Endothelial cell of umbilical vein (primary cell): ENCODE data around the gene LAMB4. TPM values are rescaled to one million over a fixed set of nuclear protein-coding genes. Genes with fewer than 3 reads are reported as not detected.

Source experiments
- BruUV-seq: library from RNA; stranded (reverse); fragments of 400-500 nt; replicated peaks from 2 replicates; lab custom pipeline; 2021; lab: Mats Ljungman, UMichigan
- CTCF ChIA-PET: fragments of 300-600, 350-600 bp; sonication (Branson Sonifier 250); formaldehyde crosslinking; loops from one replicate; lab custom pipeline; 2021; ENCODE audit warnings: antibody characterized with exemption, inconsistent platforms; lab: Charles Lee
- POLR2A ChIA-PET: fragments of 300-600, 350-600 bp; sonication (Branson Sonifier 250); formaldehyde crosslinking; loops from one replicate; lab custom pipeline; 2021; ENCODE audit warnings: antibody characterized with exemption, inconsistent platforms; lab: Charles Lee
- DNase-seq: peaks from one replicate; pipeline ENCODE4 v3.0.0-alpha.2; 2011; ENCODE audit warnings: low read depth, low spot score
- FAIRE-seq: peaks from 2 replicates; lab custom pipeline; 2011; peaks lifted over from hg19 to GRCh38; lab: Jason Lieb, UNC
- H2AFZ ChIP-seq: 2 replicates; pipeline ENCODE4 v1.6.0; 2012; ENCODE audit warnings: low read depth, low read length, control low read depth, inconsistent platforms
- H3K27ac ChIP-seq: 2 replicates; pipeline ENCODE4 v1.5.1; 2011; ENCODE audit warnings: low read depth, mild to moderate bottlenecking, control low read depth, low read length, moderate library complexity; ENCODE audit not compliant: insufficient read depth
- H3K27me3 ChIP-seq, 2 experiments: 2 replicates each; pipeline versions ENCODE4 v1.6.0 to v1.6.1; 2011; ENCODE audit warnings: low read length in 2 of 2, mixed read lengths in 1 of 2; ENCODE audit not compliant: control insufficient read depth in 2 of 2, insufficient read depth in 2 of 2
- H3K36me3 ChIP-seq, 2 experiments: 2 replicates in 1 of 2; 3 replicates in 1 of 2; pipeline ENCODE4 v1.5.1; 2011; ENCODE audit warnings: low read length in 2 of 2, mild to moderate bottlenecking in 1 of 2, moderate library complexity in 1 of 2; ENCODE audit not compliant: control insufficient read depth in 2 of 2, insufficient read depth in 2 of 2; ENCODE audit errors: extremely low read depth in 1 of 2
- H3K4me1 ChIP-seq: 3 replicates; pipeline ENCODE4 v1.5.1; 2011; ENCODE audit warnings: mild to moderate bottlenecking, low read length; ENCODE audit not compliant: control insufficient read depth, insufficient read depth; ENCODE audit errors: extremely low read depth
- H3K4me2 ChIP-seq: 2 replicates; pipeline ENCODE4 v1.6.1; 2011; ENCODE audit warnings: low read length, control low read depth, mixed read lengths; ENCODE audit not compliant: insufficient read depth
- H3K4me3 ChIP-seq, 3 experiments: fragments of 200-600 bp in 1 of 3; sonication (generic), shearing (Covaris generic) in 1 of 3; replicated peaks in 1 of 3; 2 replicates each; pipeline ENCODE4 v1.5.1; 2011 to 2016; ENCODE audit warnings: control low read depth in 3 of 3, low read length in 3 of 3, mild to moderate bottlenecking in 2 of 3, inconsistent platforms in 1 of 3, low read depth in 1 of 3, moderate library complexity in 1 of 3; ENCODE audit not compliant: insufficient read depth in 1 of 3
- H3K79me2 ChIP-seq: 2 replicates; pipeline ENCODE4 v1.6.0; 2012; ENCODE audit warnings: low read length, inconsistent platforms; ENCODE audit not compliant: control insufficient read depth, insufficient read depth
- H3K9ac ChIP-seq: replicated peaks from 2 replicates; pipeline ENCODE3; 2011; ENCODE audit warnings: low read length, control low read depth; ENCODE audit not compliant: insufficient read depth; ENCODE audit errors: extremely low read depth
- H3K9me1 ChIP-seq: replicated peaks from 3 replicates; pipeline ENCODE4 v1.6.0; 2011; ENCODE audit warnings: mild to moderate bottlenecking, low read length; ENCODE audit not compliant: control insufficient read depth, insufficient read depth; ENCODE audit errors: extremely low read depth
- H3K9me3 ChIP-seq: replicated peaks from 2 replicates; pipeline ENCODE4 v1.5.1; 2012; ENCODE audit warnings: low read length, inconsistent platforms; ENCODE audit not compliant: control insufficient read depth, insufficient read depth
- H4K20me1 ChIP-seq: replicated peaks from 2 replicates; pipeline ENCODE3; 2011; ENCODE audit warnings: mild to moderate bottlenecking, low read length; ENCODE audit not compliant: control insufficient read depth, insufficient read depth; ENCODE audit errors: extremely low read depth
- CTCF ChIP-seq, 2 donors: IDR thresholded peaks; 1 replicate in 1 of 2; 2 replicates in 1 of 2; pipeline ENCODE4 v1.5.1; 2011; ENCODE audit warnings: low read length in 2 of 2, mild to moderate bottlenecking in 2 of 2, moderate library complexity in 2 of 2, control low read depth in 1 of 2, inconsistent platforms in 1 of 2, low read depth in 1 of 2; ENCODE audit not compliant: insufficient read depth in 1 of 2; ENCODE audit errors: extremely low read depth in 1 of 2
- EZH2 ChIP-seq: IDR thresholded peaks from 2 replicates; pipeline ENCODE4 v1.6.1; 2012; ENCODE audit warnings: borderline replicate concordance, low read depth, mild to moderate bottlenecking, moderate library complexity, low read length, inconsistent platforms; ENCODE audit not compliant: severe bottlenecking
- FOS ChIP-seq: IDR thresholded peaks from 2 replicates; pipeline ENCODE4 v1.6.1; 2011; ENCODE audit warnings: mild to moderate bottlenecking, low read length, moderate library complexity, borderline replicate concordance; ENCODE audit not compliant: insufficient read depth
- JUN ChIP-seq: IDR thresholded peaks from 2 replicates; pipeline ENCODE4 v1.6.1; 2011; ENCODE audit warnings: borderline replicate concordance, low read depth; ENCODE audit not compliant: insufficient read length, insufficient read depth
- MAX ChIP-seq: IDR thresholded peaks from 2 replicates; pipeline ENCODE4 v1.6.1; 2011; ENCODE audit not compliant: insufficient read depth, insufficient read length
- MYC ChIP-seq: IDR thresholded peaks from one replicate; pipeline ENCODE4 v1.6.1; 2011; ENCODE audit warnings: mild to moderate bottlenecking, low read depth, low read length
- POLR2A ChIP-seq: IDR thresholded peaks from 2 replicates; pipeline ENCODE4 v1.6.1; 2012; ENCODE audit warnings: low read depth, mild to moderate bottlenecking, control low read depth, low read length
- POLR2AphosphoS5 ChIP-seq: IDR thresholded peaks from 2 replicates; pipeline ENCODE4 v1.6.1; 2012; ENCODE audit warnings: low read depth, mild to moderate bottlenecking, control low read depth, low read length, moderate library complexity; ENCODE audit not compliant: insufficient read depth
- dilution Hi-C: fragments of 300-500 bp; cut with MboI; formaldehyde crosslinking; loops from one replicate; pipeline ENCODE4 v1.15.0; 2019; ENCODE audit warnings: low sequenced_read_pairs; ENCODE audit not compliant: extremely low pct_ligation_motif_present
- intact Hi-C: fragments of 100-400 bp; cut with micrococcal nuclease; formaldehyde crosslinking; loops from one replicate; pipeline ENCODE4 v1.10.0; 2022
- polyA plus RNA-seq, 4 experiments: library from polyadenylated mRNA; depleted of rRNA in 3 of 4; stranded (reverse) in 3 of 4; unstranded in 1 of 4; fragments of >200 nt; gene quantifications; 2 replicates each; pipeline versions ENCODE4 v1.2.1 to v1.2.3, GENCODE V29; 2011 to 2012; ENCODE audit warnings: missing spikeins in 1 of 4
- total RNA-seq: library from RNA; stranded (reverse); gene quantifications from 2 replicates; pipeline ENCODE4 v1.2.3, GENCODE V29; 2021

LAMB4 gene
- total and polyA plus RNA-seq, 2 donors (not counting 3 experiments of a cell fraction or from before 2014, with no cell fraction given): 0.15 to 0.20 TPM

- TSS peak; percentile 49 for BruUV-seq
- no peaks in the 10 kb centered on the region for H3K27me3 ChIP-seq
- H3K4me3 ChIP-seq: peak overlapping the region in 1 of 3 experiments; percentile 13
- no peaks in the 10 kb centered on the region for H3K9me3 ChIP-seq
- intact Hi-C loops (loop anchor here (1.0 kb wide), 1 partner anchor 15 kb away; no protein-coding TSS in a partner anchor), dilution Hi-C loops (no loop called here)
- ChIA-PET CTCF (interaction anchor here (0.8 to 1.7 kb wide), 10 partner anchors 15 to 75 kb away, joined by 3 to 12 read pairs (median 3); no protein-coding TSS in a partner anchor), POLR2A (interaction anchor here (1.0 to 1.4 kb wide), 2 partner anchors 15 to 65 kb away, joined by 4 to 5 read pairs; no protein-coding TSS in a partner anchor)
- H3K9me1 ChIP-seq: no peaks in the 10 kb centered on the region
- peaks cover 40% of the 10 kb centered on the region for H3K4me1 ChIP-seq
- H2AFZ ChIP-seq: peak overlapping the region; percentile 89
- TF ChIP-seq EZH2: no peak
- peak; percentile 83 for TF ChIP-seq JUN
- peak; percentile 75 for TF ChIP-seq POLR2AphosphoS5
- no peak for TF ChIP-seq CTCF (IDR thresholded peaks at IDR 0.05; ENCODE audit: extremely low read depth in 1 of 2, insufficient read depth in 1 of 2, low read depth in 1 of 2, low read length in 2 of 2)
- TF ChIP-seq POLR2A: peak; percentile 54
- no peak for TF ChIP-seq MAX
- no peak for TF ChIP-seq MYC
- peak; percentile 92 for TF ChIP-seq FOS
- no peaks in the 10 kb centered on the region for H3K79me2 ChIP-seq
- peak overlapping the region; percentile 55 for H3K9ac ChIP-seq
- DNase-seq (peak; percentile 87), FAIRE-seq (peak; percentile 77)
- no peaks in the 10 kb centered on the region for H4K20me1 ChIP-seq
- peak overlapping the region; percentile 92 for H3K27ac ChIP-seq
- H3K36me3 ChIP-seq: no peaks in the 10 kb centered on the region
- H3K4me2 ChIP-seq: peak overlapping the region; percentile 71
Observed at GRCh38 chr7:108079648-108080591, 50.2 kb downstream of the LAMB4 start.
